OCI-LY3 (cell line): ENCODE data around the gene ECT2.

Experiments used
- EZH2phosphoT487 ChIP-seq: fragments of 200-600 bp; shearing (Covaris generic); IDR thresholded peaks from 2 replicates; pipeline ENCODE4 v1.6.1; 2018; ENCODE audit warnings: antibody characterized with exemption, mixed run types, low read depth
- TF ChIP-seq, protein P1 (sequence below): fragments of 200-600, 300-600 bp; sonication (generic); IDR thresholded peaks from 2 replicates; pipeline ENCODE4 v1.5.1; 2014; ENCODE audit warnings: antibody characterized with exemption, low read length, low read depth

DNA sequence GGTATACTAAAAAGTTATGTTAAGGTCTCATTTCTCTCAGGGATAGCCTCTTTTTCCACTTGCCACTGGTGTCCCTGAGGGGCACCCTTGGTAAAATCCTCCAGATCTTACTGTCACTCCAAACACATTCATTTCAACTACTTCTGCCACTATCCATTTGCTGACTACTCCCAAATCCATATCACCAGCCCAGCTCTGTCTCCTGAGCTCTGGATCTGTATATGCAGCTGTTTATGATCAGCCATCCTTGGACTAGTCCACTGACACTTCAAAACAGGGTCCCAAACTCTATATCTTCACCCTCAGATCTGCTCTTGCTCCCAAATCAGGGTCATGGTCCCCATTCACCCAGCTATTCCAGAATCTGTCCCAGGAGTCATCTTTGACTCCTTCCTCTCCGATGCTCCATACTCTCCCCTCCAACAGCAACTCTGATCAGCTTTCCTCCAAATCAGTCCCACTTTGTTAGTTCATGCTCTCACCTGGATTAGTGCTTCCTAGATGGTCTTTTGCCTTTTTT, 49.5 kb upstream of the ECT2 start:
- TF ChIP-seq, protein P1, sequence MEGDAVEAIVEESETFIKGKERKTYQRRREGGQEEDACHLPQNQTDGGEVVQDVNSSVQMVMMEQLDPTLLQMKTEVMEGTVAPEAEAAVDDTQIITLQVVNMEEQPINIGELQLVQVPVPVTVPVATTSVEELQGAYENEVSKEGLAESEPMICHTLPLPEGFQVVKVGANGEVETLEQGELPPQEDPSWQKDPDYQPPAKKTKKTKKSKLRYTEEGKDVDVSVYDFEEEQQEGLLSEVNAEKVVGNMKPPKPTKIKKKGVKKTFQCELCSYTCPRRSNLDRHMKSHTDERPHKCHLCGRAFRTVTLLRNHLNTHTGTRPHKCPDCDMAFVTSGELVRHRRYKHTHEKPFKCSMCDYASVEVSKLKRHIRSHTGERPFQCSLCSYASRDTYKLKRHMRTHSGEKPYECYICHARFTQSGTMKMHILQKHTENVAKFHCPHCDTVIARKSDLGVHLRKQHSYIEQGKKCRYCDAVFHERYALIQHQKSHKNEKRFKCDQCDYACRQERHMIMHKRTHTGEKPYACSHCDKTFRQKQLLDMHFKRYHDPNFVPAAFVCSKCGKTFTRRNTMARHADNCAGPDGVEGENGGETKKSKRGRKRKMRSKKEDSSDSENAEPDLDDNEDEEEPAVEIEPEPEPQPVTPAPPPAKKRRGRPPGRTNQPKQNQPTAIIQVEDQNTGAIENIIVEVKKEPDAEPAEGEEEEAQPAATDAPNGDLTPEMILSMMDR = no peak
- TF ChIP-seq EZH2phosphoT487 = no peak
